Right lobe of liver (tissue), 6 donors: ENCODE data around the gene EIF4EBP3. TPM values are rescaled to one million over a fixed set of nuclear protein-coding genes. Genes with fewer than 3 reads are reported as not detected.

ENCODE experiments used
- ATAC-seq, 4 donors: fragments of 200-7000 bp; cut with Tn5 transposase; one replicate each; pipeline ENCODE4 v1.9.1; 2020; ENCODE audit warnings: mild to moderate bottlenecking in 4 of 4, moderate library complexity in 4 of 4
- DNase-seq, 3 donors: peaks; one replicate each; pipeline ENCODE4 v3.0.0-alpha.2; 2020
- H3K27ac ChIP-seq, 3 donors: fragments of 200-600 bp; one replicate each; pipeline ENCODE4 v1.8.0; 2022
- H3K27me3 ChIP-seq, 2 donors: fragments of 200-600 bp; one replicate each; pipeline ENCODE4 v1.8.0; 2022
- H3K36me3 ChIP-seq, 4 donors: fragments of 200-600 bp; sonication (generic) in 1 of 4; one replicate each; pipeline versions ENCODE4 v1.5.1 to v1.8.0; 2017 to 2022; ENCODE audit warnings: control low read depth in 1 of 4
- H3K4me1 ChIP-seq, 4 donors: fragments of 200-600 bp; sonication (generic) in 1 of 4; one replicate each; pipeline versions ENCODE4 v1.5.1 to v1.8.0; 2017 to 2022; ENCODE audit warnings: control low read depth in 1 of 4
- H3K4me3 ChIP-seq, 3 donors: fragments of 200-600 bp; one replicate each; pipeline ENCODE4 v1.8.0; 2022
- H3K9me3 ChIP-seq, 4 donors: fragments of 200-600 bp; sonication (generic) in 1 of 4; one replicate each; pipeline versions ENCODE4 v1.5.1 to v1.8.0; 2017 to 2022; ENCODE audit warnings: control low read depth in 1 of 4
- POLR2A ChIP-seq: fragments of 450-650 bp; IDR thresholded peaks from one replicate; pipeline ENCODE4 v1.6.1; 2017; ENCODE audit warnings: antibody characterized with exemption, mild to moderate bottlenecking
- WGBS: methylation state at CpG from one replicate; pipeline ENCODE4 v1.1.6; 2018; ENCODE audit warnings: low coverage, low lambda C conversion rate; ENCODE audit not compliant: insufficient coverage; ENCODE audit errors: missing lambda C conversion rate; 5-methylcytosine and 5-hydroxymethylcytosine counted together
- intact Hi-C, 2 donors: fragments of 100-400 bp; cut with DNase I; formaldehyde crosslinking; loops; one replicate each; pipeline versions ENCODE4 v1.11.2 to v1.14.1; 2022
- total RNA-seq, 6 experiments: library from RNA; depleted of rRNA in 2 of 6; stranded (reverse); fragments of >200 nt in 2 of 6; fragmentation: NEBNext Ultra II Directional in 3 of 6; extraction: Animal tissue kit (Norgen Biotek cat#: 25700) in 3 of 6; gene quantifications; one replicate each; pipeline versions ENCODE4 v1.1.0 to v1.2.4, GENCODE V29; 2016 to 2023
- TF ChIP-seq, protein P1 (sequence below), 4 donors: fragments of 200-600 bp in 3 of 4; fragments of 450-650 bp in 1 of 4; IDR thresholded peaks; one replicate each; pipeline versions ENCODE4 v1.5.1 to v1.8.0; 2016 to 2022; ENCODE audit warnings: antibody characterized with exemption in 4 of 4, mild to moderate bottlenecking in 2 of 4
- donor health status: DM: no; HTN: yes; CAD: no.
- donor health status: DM: no; HTN: no; CAD: no.
- donor health status: DM: no; HTN: no; CAD: no.
- donor health status: DM: no; HTN: yes; CAD: no.
- donor health status: DM: no; HTN: yes; CAD: no.

The EIF4EBP3 gene
- total RNA-seq, 6 experiments from 2014 or later: 10.7 to 19.5 (median 13.6) TPM

- DNase-seq (peak; percentile 95 to 96 (median 95)), ATAC-seq (peak; percentile 78 to 85 (median 82))
- intact Hi-C loops: no loop called here
- no peaks in the 10 kb centered on the region for H3K36me3 ChIP-seq
- peak within 1 kb of the TSS; percentile 71 to 84 (median 81) for H3K4me3 ChIP-seq
- H3K4me1 ChIP-seq: peaks cover 0 to 58% (median 27%) of the 10 kb centered on the region in 4 donors
- no peaks in the 10 kb centered on the region for H3K9me3 ChIP-seq
- no peaks in the 10 kb centered on the region for H3K27me3 ChIP-seq
- WGBS: 2% methylated on average over 9 of the region's 46 CpGs
- TF ChIP-seq, protein P1, sequence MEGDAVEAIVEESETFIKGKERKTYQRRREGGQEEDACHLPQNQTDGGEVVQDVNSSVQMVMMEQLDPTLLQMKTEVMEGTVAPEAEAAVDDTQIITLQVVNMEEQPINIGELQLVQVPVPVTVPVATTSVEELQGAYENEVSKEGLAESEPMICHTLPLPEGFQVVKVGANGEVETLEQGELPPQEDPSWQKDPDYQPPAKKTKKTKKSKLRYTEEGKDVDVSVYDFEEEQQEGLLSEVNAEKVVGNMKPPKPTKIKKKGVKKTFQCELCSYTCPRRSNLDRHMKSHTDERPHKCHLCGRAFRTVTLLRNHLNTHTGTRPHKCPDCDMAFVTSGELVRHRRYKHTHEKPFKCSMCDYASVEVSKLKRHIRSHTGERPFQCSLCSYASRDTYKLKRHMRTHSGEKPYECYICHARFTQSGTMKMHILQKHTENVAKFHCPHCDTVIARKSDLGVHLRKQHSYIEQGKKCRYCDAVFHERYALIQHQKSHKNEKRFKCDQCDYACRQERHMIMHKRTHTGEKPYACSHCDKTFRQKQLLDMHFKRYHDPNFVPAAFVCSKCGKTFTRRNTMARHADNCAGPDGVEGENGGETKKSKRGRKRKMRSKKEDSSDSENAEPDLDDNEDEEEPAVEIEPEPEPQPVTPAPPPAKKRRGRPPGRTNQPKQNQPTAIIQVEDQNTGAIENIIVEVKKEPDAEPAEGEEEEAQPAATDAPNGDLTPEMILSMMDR (IDR thresholded peaks at IDR 0.05): no peak
- peak; percentile 99 for TF ChIP-seq POLR2A
- peak within 1 kb of the TSS; percentile 81 to 92 (median 84) for H3K27ac ChIP-seq
Observed at GRCh38 chr5:140557136-140557805, 9.8 kb downstream of the EIF4EBP3 start, which contains the start of gene SRA1. TSS of gene SRA1 (minus strand) at chr5:140557473. CDS start at chr5:140557452, 21 bp downstream.

DNA sequence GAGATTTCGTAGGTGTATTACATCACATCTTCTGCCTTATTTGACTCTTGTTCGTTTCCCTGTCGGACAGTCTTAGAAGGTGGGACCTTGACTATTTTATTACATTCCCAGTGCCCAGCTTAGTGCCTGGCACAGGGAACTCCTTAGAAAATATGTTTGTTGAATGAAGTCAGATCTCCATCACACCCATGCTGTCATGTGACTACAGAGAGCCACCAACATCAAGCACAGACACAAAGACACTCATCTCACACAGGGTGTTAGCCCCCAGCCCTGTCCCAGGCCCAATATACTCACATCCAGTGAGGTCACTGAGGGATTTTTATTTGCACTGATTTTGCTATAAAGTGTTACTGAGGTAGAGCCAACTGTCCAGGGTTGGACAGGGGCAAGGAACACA, 10.5 kb downstream of the EIF4EBP3 start:
- 47% methylated on average over 3 of the region's 3 CpGs for WGBS
- no peak for DNase-seq
- no peaks in the 10 kb centered on the region for H3K9me3 ChIP-seq
- H3K4me3 ChIP-seq: no peak overlapping the region
- TF ChIP-seq, protein P1 (IDR thresholded peaks at IDR 0.05): no peak
- TF ChIP-seq POLR2A: no peak
- intact Hi-C loops: no loop called here
- no peaks in the 10 kb centered on the region for H3K36me3 ChIP-seq
- peak overlapping the region; percentile 81 to 92 (median 84) for H3K27ac ChIP-seq
- no peaks in the 10 kb centered on the region for H3K27me3 ChIP-seq
- no peak for ATAC-seq
- H3K4me1 ChIP-seq: peaks cover 0 to 65% (median 30%) of the 10 kb centered on the region in 4 donors

DNA sequence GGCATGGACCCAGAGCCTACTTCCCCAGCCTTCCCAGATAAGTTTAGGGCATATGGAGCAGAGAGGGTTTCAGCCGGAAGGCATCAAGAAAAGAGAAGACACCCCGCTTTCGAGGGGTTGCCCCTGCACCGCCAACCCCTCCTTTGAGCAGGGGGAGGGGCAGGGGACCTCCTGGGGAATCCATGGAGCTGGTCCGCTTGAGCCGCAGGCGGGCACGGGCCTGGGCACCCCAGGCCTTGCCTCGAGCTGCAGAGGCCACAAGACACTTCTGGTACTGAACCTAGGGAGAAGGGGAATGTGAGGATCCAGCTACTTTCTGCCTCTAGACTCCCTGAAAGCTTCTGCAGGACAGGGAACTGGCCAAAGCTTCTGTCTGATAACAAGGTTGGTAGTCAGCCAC, 11.1 kb downstream of the EIF4EBP3 start:
- DNase-seq (no peak), ATAC-seq (no peak)
- peak overlapping the region; percentile 81 to 92 (median 84) for H3K27ac ChIP-seq
- intact Hi-C loops: no loop called here
- H3K36me3 ChIP-seq: no peaks in the 10 kb centered on the region
- no peaks in the 10 kb centered on the region for H3K27me3 ChIP-seq
- H3K4me3 ChIP-seq: no peak overlapping the region
- 93% methylated on average over 2 of the region's 9 CpGs for WGBS
- no peaks in the 10 kb centered on the region for H3K9me3 ChIP-seq
- no peak for TF ChIP-seq POLR2A
- TF ChIP-seq, protein P1 (IDR thresholded peaks at IDR 0.05): no peak
- H3K4me1 ChIP-seq: peaks cover 0 to 71% (median 32%) of the 10 kb centered on the region in 4 donors

DNA sequence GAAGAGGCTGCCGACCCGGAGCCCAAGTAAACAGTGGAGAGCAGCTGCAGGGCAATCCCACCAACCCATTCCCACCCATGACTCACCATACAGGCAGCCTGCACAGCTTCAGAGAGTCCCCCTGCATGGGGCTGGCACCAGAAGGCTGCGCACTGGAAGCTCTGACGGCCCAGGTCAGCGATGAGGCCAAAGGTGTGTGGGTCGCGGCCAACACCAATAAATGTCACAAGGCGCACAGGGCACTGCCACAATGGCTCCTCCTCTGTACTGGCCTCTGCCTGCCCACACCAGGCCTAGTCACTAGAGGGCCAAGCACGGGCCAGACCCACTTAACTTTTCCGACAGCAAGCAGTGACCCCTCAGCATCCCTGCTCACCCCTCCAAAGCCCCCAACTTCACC, 12.8 kb downstream of the EIF4EBP3 start:
- peaks cover 0 to 75% (median 29%) of the 10 kb centered on the region in 4 donors for H3K4me1 ChIP-seq
- no peaks in the 10 kb centered on the region for H3K36me3 ChIP-seq
- peak; percentile 87 to 94 (median 91) for DNase-seq
- 33% methylated on average over 2 of the region's 10 CpGs for WGBS
- intact Hi-C loops: loop anchor here (10.0 kb wide), 1 partner anchor 75 kb away; the partner anchor contains the start of genes CD14 (in 2 of the 2) and TMCO6 (in 2 of the 2)
- H3K27me3 ChIP-seq: no peaks in the 10 kb centered on the region
- ATAC-seq: peak; percentile 44 to 66 (median 55)
- peak overlapping the region; percentile 24 to 46 (median 40) for H3K4me3 ChIP-seq
- H3K9me3 ChIP-seq: no peaks in the 10 kb centered on the region
- peak overlapping the region; percentile 36 to 84 (median 58) for H3K27ac ChIP-seq
- TF ChIP-seq POLR2A: peak; percentile 72
- TF ChIP-seq, protein P1 (IDR thresholded peaks at IDR 0.05): peak; percentile 35 to 56 (median 50)
